GM19324 (cell line): ENCODE results near the gene HPX.

Source experiments
- ATAC-seq: cut with Tn5 transposase; IDR thresholded peaks from one replicate; pipeline ENCODE4 v1.9.1; 2021; ENCODE audit warnings: mild to moderate bottlenecking, moderate library complexity; ENCODE audit not compliant: unreplicated experiment, low FRiP score

Gene HPX

GRCh38 chr11:6418557-6419008 is 22.2 kb downstream of the HPX start:
- no peak for ATAC-seq

DNA sequence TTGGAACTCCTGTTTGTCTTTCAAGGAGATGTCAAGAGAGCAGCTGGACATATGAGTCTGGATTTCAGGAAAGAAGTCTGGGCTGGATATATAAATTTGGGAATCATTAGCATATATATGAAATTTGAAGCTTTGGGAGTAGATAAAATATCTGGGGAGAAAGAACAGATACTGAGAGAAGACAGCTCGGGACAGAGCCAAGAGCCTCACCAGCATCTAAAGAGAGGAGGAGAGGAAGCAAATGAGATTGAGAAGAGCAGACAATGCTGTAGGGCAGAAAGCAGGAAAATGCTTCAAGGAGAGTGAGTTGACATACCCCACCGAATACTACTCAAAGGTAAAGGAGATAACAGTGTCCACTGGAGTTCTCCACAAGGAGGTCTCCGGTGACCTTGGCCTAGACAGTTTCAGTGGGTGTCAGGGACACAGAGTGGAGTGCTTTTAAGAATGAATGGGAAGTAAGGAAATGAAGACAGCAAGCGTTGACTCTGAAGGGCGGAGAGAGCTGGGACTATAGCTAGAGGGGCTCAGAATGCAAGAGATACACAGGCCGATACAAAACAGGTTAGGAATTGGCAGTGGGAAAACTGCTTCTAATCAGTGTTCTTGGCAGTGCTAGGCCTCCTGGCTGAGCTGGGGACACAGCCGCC is 22.8 kb downstream of the HPX start:
- no peak for ATAC-seq

- ATAC-seq = no peak
These were observed 25.0 kb downstream of the HPX start for GRCh38 chr11:6415797-6416196.

DNA sequence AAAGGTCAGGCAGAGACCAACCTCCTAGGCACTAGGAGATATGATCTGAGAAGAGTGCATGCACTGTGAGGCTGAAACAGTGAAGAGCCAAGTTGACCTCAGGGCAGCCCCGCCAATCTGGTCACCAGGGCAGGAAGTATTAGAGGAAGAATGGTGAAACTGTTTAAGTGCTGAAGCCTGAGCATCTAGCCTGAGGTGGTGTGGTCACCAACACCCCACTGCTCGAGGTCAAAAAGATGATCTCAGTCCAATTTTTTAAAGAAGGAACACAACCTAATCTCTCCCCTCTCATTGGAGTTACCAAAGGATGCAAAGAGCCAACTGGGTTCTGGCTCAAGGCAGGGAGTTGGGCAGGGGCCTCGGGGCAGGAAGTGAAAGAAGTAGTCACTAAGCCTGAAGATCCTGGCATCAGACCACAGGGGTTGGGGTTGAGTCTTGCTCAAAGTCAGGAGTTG is 25.9 kb downstream of the HPX start:
- ATAC-seq = no peak

DNA sequence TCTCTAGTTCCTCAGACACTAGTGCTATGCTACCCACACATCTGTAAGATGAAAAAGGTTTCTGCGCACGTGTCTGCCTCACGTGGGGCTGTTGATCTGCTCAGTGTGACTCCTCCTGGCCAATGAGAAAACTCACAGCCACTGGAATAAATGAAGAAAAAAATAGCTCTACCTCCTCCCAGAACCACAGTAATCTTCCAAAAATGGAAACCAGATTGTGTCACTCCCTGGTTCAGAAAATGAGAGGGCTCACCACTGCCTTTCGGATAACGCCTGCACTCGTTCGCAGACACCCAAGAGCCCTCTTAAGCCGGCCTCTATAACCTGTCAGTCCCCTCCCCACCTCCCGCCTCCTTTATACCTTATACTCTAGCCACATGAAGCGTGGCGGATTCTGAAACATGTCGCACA is 27.0 kb downstream of the HPX start:
- no peak for ATAC-seq

- ATAC-seq = no peak
These were observed 29.2 kb downstream of the HPX start for GRCh38 chr11:6411594-6412031.

DNA sequence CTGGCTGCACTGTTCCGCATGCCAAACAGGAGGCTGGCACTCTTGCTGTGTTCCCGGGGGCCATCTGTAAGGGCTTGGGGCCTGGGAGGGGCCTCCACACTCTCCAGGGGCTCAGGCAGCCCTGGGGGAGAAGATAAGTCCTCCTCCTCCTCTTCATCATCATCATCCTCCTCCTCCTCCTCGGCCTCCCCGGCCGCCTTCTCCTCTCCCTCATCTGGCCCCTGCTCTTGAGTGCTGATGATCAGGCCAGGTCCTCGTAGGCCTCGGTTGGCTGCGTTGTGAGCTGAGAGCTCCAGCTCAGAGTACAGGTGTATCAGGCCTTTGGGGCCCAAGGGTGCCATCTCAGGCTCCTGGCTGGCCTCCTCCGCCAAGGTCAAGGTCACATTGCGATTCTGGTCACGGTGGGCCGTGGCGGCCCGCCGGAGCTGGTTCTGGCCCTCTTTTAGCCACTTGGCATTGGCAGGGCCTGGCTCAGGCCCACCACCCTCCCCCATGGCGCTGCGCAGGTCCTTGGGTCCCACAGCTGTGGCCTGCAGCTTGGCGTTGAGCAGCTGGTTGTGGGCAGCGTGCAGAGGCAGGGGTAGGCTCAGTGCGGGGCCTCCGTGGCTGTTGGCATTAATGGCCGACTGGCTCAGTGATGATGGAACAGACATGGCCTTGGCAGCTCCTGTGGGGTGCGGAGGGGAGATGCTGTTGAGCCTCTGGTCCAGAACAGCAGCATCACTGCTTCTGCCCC is 29.9 kb downstream of the HPX start:
- no peak for ATAC-seq

DNA sequence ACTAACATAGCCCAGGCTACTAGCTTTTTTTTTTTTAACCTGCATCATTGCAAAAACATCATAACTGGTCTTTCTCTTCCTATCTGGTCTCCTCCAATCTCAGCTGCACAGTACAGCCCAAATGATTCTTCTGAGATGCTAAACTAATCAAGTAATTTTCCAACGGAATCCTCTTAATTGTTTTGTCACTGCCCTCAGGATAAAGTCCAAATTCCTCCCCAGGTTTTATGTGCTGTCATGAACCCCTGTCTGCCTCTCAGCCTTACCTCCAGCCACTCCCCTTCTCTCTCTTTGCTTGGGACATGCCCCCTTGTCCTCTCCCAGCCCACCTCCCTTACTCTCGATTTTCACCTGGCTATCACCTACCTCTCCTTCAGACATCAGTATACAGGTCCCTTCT is 34.4 kb downstream of the HPX start:
- ATAC-seq = no peak

DNA sequence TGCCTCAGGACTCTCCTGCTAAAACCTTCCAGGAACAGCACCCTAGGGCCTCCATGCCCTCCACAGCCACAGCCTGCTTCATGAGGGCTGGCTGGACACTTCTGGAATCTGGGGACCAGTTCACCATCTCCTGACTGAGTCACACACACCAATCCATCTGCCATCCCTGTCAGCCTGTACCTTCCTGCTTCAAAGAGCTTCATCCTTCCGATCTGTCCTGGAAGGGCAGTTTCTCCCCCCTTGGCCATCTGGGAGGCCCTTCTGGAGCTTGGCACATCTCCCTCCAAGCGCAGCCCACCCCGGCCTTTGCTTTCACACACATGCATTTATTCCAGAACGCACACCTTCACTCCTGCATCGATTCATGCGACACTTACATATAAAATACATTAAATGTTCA is 34.9 kb downstream of the HPX start:
- no peak for ATAC-seq

DNA sequence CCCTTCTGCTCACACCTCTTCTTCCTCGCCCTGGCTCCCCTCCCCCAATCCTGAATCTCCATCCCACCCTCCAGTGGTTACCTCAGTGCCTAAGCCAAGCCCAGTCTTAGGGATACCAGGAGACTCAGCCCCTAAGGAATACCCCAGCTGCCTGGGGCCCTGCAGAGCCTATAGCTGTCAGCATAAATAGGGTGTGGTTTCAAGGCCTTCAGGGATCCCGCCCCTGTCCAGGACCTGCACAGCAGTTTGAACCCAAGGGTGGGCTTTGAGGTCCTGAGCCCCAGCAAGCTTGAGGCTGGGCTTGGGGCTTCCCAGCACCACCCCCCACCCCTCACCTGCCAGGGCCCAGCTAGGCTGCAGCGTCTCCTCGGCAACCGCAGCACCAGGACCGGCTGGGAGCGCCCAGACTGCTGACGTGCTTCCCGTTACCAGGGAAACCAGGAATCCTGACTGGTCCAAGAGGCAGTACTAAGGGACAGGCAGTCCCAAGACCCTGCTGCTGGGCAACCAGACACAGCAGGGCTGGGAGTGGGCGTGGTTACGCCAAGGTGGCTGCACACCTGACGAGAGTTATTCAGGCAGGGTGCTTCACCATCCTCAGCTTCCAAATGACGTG is 35.6 kb downstream of the HPX start:
- ATAC-seq = no peak

GRCh38 chr11:6404342-6405051 is 36.3 kb downstream of the HPX start:
- ATAC-seq = no peak

DNA sequence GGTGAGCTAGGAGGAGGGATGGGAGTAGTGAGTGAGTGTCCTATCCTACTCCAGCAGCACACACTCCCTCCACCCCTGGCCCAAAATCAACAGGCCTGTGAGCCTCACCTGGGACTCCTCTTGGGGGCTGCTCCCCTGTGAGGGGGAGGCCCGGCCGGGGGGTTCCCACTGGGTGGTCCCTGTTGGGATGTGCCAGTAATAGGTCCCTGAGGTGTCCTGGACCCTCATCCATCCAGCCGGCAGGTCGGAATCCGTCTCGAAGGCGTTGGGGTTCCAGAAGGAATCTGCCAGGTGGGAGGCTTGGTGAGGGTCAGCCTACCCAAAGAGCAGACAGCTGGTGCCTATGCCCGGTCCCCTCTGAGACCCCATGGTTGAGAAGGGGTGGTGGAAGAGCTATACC is 37.2 kb downstream of the HPX start:
- ATAC-seq = no peak

DNA sequence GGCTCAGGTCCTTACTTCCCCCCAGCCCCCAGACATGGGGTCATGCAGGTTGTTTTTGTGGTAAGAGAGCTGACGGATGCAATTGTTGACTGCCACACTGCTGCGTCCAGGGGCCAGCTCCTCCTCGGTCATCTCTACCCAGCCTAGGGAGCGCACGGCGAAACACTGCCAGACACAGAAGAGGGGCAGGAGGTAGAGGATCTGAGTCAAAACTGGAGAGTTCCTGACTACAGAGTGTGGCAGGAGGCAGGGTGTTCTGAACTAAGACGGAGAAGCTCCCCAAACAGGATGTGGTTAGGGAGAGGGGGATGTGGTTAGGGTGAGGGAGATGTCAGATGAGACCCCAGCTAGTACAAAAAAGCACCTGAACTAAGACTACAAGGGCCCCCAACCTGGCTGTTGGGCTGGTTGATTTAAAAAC is 38.2 kb downstream of the HPX start:
- peak; percentile 70 for ATAC-seq

- ATAC-seq = peak; percentile 13
These were observed 38.7 kb downstream of the HPX start for GRCh38 chr11:6402061-6402470.

- no peak for ATAC-seq
These were observed 39.3 kb downstream of the HPX start for GRCh38 chr11:6401464-6401863.

DNA sequence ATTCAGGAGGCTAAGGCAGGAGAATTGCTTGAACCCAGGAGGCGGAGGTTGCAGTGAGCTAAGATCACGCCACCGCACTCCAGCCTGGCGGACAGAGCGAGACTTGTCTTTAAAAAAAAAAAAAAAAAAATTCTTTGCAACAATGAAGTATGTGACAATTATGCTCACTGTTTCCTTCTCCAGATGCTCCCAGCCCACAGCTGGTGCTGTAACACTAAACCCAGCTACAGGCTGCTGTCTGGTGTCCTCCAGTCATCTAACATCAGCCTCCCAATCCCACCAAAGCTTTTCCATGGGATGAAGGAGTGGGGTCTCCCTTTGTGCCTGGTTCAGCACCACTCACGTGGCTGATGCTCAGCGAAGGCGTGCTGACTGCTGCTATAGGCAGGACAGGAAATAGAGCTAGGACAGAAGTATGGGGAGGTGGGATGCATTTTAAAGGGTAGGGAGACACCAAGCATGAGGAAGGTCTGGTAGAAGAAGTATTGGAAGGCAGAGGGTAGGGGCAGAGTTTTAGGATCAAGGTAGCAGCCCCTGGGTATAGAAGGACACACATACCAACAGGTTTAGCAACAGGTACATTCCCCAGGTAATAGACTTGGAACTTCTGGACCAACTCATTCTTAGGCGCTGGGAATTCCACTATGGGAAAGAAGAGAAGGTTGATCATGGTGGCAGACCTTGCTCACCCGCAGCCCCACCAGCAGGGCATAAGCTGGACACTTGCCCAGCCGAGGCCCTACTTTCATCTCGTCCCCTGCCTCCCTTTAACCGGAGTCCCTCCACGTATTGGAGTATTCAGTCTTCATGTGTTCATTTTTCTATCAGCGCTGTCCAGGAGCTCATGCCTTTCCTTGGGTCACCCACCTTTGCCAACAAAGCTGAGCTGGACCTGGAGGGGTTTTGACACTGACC is 40.1 kb downstream of the HPX start:
- no peak for ATAC-seq

GRCh38 chr11:6397636-6398035 is 43.2 kb downstream of the HPX start:
- no peak for ATAC-seq

DNA sequence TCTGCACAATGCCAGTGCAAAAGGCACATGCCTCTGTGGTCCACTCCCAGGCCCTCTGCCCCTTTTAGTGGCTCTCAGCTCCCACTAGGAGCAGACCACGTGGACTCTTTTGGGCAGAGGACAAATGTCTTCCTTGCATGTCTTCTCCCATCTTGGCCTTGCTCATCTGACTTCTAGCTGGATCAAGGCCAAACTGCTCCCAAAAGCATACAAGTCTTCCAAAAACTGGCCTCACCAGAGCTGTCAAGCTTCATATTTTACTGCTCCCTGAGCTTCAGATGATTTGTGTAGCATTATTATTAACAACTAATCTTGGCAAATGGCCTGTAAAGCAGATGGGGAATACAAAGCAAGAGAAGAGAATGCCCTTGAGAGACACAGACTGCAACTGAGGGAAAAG is 43.6 kb downstream of the HPX start:
- ATAC-seq = no peak

GRCh38 chr11:6395470-6396060 is 45.2 kb downstream of the HPX start:
- no peak for ATAC-seq
